Stimulated activated effector memory CD8-positive, alpha-beta T cell treated with anti-CD3 and anti-CD28 coated beads, Interleukin-12 subunit alpha, Interleukin-12 subunit beta, amount 100 ng/mL, for 72 hours (primary cell): ENCODE results near the gene CBLB.

Experiments
- ATAC-seq: fragments of 150-1000 bp; cut with Tn5 transposase; 2 replicates; pipeline ENCODE4 v1.10.0; 2021
- DNase-seq, 2 donors: peaks; one replicate each; pipeline ENCODE4 v3.0.0; 2021 to 2022; ENCODE audit warnings: low spot score in 2 of 2
- H3K27ac Mint-ChIP-seq: one replicate; pipeline ENCODE4 v1.8.0; 2022; ENCODE audit warnings: mild to moderate bottlenecking, mixed read lengths
- H3K36me3 Mint-ChIP-seq: one replicate; pipeline ENCODE4 v1.8.0; 2022; ENCODE audit warnings: mild to moderate bottlenecking, mixed read lengths
- H3K4me1 Mint-ChIP-seq: one replicate; pipeline ENCODE4 v1.8.0; 2022; ENCODE audit warnings: mixed read lengths
- H3K4me3 Mint-ChIP-seq: one replicate; pipeline ENCODE4 v1.8.0; 2022; ENCODE audit warnings: mild to moderate bottlenecking, mixed read lengths
- H3K9me3 Mint-ChIP-seq: one replicate; pipeline ENCODE4 v1.8.0; 2022; ENCODE audit warnings: mixed read lengths

Gene CBLB

DNA sequence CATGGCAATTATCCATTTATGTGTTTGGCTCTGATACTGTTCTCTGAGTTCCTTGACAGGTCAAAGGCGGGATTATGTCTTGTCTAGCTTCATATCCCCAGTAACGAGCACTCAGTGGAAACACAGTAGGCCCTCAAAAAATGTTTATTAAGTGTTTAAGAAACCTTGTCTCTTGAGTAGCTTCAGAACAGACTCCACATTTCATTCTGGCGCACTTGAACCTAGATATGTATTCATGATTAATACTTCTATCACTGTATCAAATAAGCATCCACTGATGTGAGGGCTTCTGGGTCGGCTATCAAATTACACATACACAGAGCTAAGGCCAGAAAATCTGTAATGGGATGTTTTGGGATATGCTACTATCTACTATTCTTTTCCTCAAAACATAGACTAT, 4.6 kb downstream of the CBLB start:
- H3K27ac Mint-ChIP-seq = peak overlapping the region; percentile 67

DNA sequence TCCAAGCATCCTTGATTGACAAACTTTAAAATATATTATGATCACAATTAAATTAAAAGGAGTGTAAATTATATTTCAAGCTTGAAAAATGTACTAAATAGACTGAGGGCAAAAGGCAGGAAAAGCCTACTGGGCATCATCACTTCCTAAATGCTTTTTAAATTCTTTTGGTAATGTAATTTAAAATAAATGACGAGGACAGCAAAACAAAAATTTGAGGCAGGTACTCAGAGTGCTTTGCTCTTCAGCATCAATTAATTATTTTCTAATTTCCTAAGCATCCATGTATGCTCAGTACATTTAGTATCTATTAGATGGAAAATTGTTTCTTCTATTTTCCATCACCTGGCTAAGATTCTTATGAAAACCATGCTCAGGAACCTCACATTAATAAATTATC, 5.2 kb downstream of the CBLB start:
- H3K9me3 Mint-ChIP-seq = no peaks in the 10 kb centered on the region
- H3K4me3 Mint-ChIP-seq = no peak overlapping the region
- peaks cover 22% of the 10 kb centered on the region for H3K36me3 Mint-ChIP-seq
- no peak for DNase-seq
- H3K4me1 Mint-ChIP-seq = peaks cover 20% of the 10 kb centered on the region
- H3K27ac Mint-ChIP-seq = peak overlapping the region; percentile 67
- ATAC-seq = no peak

More for the DNA sequence above, 4.6 kb downstream of the CBLB start:
- Mint-ChIP-seq H3K4me3 (no peak overlapping the region), H3K36me3 (peaks cover 16% of the 10 kb centered on the region), H3K9me3 (no peaks in the 10 kb centered on the region), H3K4me1 (peaks cover 17% of the 10 kb centered on the region)
- ATAC-seq (no peak), DNase-seq (no peak)

DNA sequence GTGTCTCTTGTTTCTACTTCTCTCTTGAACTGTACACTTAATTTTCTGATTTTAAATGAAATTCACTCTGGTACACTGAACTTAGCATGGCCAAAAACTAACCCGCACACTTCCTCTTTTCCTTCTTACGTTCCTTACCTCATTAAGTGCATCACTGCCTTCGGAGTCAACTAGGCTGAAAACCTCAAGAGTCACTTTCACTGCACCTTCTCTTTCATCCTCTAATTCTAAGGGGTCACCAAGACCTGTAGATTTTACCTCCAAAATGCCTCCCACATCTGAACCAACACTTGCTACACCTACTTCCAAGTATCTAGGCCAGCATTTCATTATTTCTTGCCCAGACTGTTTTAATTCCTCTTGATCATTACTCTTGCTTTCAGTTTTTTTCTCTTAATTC, 6.6 kb downstream of the CBLB start:
- H3K27ac Mint-ChIP-seq = no peak overlapping the region
- H3K4me3 Mint-ChIP-seq = no peak overlapping the region
- ATAC-seq (peak; percentile 26), DNase-seq (no peak)
- H3K4me1 Mint-ChIP-seq = peaks cover 30% of the 10 kb centered on the region
- no peaks in the 10 kb centered on the region for H3K9me3 Mint-ChIP-seq
- H3K36me3 Mint-ChIP-seq = peaks cover 36% of the 10 kb centered on the region

DNA sequence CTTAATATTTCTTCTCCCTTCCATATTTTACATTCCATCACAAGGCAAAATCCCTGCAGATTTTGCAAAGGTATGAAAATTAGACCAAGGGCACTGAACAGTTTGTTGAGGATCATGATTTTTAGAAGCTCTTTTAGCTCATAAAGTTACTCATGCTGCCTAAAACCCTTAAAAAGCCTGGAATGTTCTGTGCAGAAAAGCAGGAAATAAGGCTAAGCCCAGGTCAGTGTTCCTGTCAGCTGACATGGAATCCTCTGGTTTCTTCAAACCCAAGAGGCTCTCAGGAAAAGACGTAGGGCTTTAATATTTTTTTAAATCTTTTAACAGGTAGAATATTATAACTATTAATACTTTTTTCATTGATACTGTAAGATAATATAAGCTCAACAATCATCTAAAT, 8.2 kb downstream of the CBLB start:
- Mint-ChIP-seq H3K4me3 (no peak overlapping the region), H3K27ac (no peak overlapping the region), H3K9me3 (no peaks in the 10 kb centered on the region), H3K4me1 (peaks cover 30% of the 10 kb centered on the region), H3K36me3 (peaks cover 52% of the 10 kb centered on the region)
- DNase-seq = no peak
- no peak for ATAC-seq

DNA sequence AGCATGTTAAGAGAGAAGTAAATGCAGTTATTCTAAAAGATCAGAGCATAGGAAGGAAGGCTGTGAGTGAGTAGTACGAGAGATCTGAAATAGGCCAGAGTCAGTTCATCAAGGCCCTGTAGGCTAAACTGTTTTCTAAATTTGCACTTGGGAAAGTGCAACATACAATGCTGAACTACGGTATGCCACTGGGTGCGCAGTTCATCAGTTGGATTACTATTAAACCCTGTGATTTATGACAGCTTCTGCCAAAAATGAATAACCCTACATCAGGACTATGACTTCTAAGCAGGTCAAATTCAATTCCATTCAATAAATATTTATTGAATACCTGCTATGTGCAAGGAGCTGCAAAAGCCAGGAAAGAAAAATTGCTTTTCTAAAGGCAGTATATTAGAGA, 10.8 kb downstream of the CBLB start:
- Mint-ChIP-seq H3K4me1 (peaks cover 36% of the 10 kb centered on the region), H3K4me3 (no peak overlapping the region), H3K36me3 (peaks cover 78% of the 10 kb centered on the region), H3K9me3 (no peaks in the 10 kb centered on the region), H3K27ac (peak overlapping the region; percentile 36)
- ATAC-seq (no peak), DNase-seq (no peak)

DNA sequence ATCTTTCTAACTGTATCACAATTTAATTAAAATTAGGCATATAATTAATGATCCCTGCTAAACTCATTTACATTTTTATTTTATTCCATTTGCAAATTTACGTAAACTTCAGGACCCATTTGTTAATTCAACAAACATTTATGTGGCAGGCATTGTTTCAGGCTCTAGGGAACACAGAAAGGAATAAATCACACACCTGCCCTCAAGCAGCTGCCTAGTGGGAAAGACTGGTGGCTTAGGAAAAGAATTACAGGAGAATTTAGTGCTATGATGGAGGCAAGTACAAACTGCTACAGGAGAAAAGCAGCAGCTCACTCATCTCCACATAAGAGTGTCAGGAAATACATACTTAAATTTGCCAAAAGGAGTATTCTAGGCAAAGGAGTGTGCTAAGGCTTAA, 11.2 kb downstream of the CBLB start:
- Mint-ChIP-seq H3K9me3 (no peaks in the 10 kb centered on the region), H3K27ac (peak overlapping the region; percentile 36), H3K36me3 (peaks cover 82% of the 10 kb centered on the region), H3K4me3 (no peak overlapping the region), H3K4me1 (peaks cover 37% of the 10 kb centered on the region)
- DNase-seq (no peak), ATAC-seq (no peak)

DNA sequence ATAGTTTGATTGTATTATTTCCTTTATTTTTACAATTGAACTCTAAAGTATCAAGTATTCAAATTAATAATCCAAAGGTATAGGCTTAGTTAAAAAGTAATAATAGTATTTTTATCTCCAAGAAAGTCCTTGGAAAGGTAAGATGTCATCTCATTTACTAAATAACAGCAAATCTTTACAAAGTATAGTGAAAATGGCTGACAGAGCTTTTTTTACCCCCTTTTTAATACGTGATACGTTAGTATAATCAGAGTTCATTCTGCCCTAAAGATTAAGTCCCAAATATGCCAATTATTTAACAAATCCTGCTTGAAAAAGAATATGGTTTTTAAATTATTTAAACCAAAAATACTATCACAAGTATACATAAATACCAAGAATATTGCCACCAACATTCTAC, 12.2 kb downstream of the CBLB start:
- Mint-ChIP-seq H3K4me1 (peaks cover 37% of the 10 kb centered on the region), H3K27ac (no peak overlapping the region), H3K36me3 (peaks cover 92% of the 10 kb centered on the region), H3K9me3 (no peaks in the 10 kb centered on the region), H3K4me3 (no peak overlapping the region)
- DNase-seq (no peak), ATAC-seq (no peak)

DNA sequence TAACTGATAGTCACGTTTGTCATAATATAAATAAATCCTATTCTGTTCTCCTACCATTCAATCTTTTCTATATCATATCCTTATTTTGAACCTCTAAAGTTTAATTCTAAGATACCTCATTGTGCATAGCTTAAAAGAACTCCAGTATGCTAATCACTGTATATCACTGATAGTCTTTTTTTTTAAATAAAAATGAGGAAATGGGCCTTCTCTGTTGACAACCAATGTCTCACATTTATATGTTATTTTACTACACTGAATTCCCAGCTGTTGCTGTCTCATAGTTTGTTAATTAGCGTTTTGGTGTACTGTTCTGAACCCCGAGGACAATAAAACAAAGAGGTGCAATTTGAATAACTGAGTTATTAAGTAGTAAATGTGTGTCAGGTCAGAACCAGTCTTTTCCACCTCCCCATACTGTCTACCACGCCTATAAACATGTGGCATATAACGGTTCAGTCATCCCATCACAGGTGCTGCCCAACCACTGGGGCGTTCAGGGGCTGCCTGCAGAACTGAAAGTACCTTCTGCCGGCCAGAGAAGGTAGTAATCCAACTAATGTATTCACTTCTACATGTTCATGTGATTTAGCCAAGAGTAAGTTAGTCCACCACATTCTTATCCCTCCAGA, 14.9 kb downstream of the CBLB start:
- Mint-ChIP-seq H3K4me1 (peaks cover 48% of the 10 kb centered on the region), H3K36me3 (peaks cover 100% of the 10 kb centered on the region)
- ATAC-seq = peak; percentile 84

DNA sequence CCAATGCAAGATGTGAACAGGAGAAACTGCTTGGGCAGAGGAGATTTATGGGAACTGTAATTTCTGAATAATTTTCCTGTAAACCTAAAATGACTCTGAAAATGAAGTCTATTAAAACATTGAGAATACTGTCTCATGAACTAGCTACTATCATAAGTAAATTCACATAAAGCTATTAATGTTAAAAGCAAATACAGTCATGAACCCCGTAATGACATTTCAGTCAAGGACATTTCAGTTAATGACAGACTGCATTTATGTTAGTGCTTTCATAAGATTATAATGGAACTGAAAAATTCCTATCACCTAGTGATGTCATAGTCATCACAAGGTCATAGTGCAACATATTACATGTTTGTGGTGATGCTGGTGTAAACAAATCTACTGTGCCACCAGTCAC, 17.2 kb downstream of the CBLB start:
- H3K9me3 Mint-ChIP-seq = no peaks in the 10 kb centered on the region
- DNase-seq (no peak), ATAC-seq (no peak)
- peaks cover 62% of the 10 kb centered on the region for H3K4me1 Mint-ChIP-seq
- H3K36me3 Mint-ChIP-seq = peaks cover 100% of the 10 kb centered on the region
- H3K4me3 Mint-ChIP-seq = no peak overlapping the region
- H3K27ac Mint-ChIP-seq = peak overlapping the region; percentile 42

More for the DNA sequence above, 14.9 kb downstream of the CBLB start:
- Mint-ChIP-seq H3K4me3 (peak overlapping the region; percentile 25), H3K9me3 (no peaks in the 10 kb centered on the region), H3K27ac (no peak overlapping the region)
- DNase-seq = no peak

DNA sequence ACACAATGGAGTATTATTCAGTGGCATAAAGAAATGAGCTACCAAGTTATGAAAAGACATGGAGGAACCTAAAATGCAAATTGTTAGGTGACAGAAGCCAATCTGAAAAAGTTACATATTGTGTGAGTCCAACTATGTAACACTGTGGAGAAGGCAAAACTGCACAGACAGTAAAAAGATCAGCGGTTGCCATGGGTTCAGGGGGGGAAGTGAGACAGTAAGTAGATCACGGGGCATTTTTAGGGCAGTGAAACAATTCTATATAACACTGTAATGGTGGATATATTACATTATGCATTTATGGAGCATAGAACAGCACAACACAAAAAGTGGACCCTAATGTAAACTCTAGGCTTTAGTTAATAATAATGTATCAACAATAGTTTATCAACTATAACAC, 17.6 kb downstream of the CBLB start:
- H3K9me3 Mint-ChIP-seq = no peaks in the 10 kb centered on the region
- H3K4me1 Mint-ChIP-seq = peaks cover 65% of the 10 kb centered on the region
- DNase-seq (no peak), ATAC-seq (peak; percentile 49)
- H3K27ac Mint-ChIP-seq = peak overlapping the region; percentile 42
- H3K36me3 Mint-ChIP-seq = peaks cover 97% of the 10 kb centered on the region
- H3K4me3 Mint-ChIP-seq = peak overlapping the region; percentile 1

DNA sequence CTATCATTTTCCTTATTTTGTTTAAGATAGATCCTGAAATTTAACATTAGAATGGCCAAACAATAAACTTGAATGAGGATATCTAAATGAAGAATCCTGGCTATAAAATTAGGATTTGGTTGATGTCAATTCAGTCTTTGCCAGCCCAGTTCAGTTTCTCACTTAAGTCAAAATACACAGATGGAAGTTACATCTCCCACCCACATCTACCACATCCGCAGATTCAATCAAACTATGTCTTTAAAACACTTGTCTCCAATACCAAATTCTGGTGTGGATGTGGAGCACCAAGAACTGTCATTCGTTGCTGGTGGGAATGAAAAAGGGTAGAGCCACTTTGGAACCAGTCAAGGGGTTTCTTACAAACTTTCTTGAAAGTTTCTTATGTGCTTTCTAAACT, 18.2 kb downstream of the CBLB start:
- no peak for DNase-seq
- ATAC-seq = no peak
- Mint-ChIP-seq H3K4me1 (peaks cover 65% of the 10 kb centered on the region), H3K36me3 (peaks cover 96% of the 10 kb centered on the region), H3K4me3 (peak overlapping the region; percentile 1), H3K9me3 (no peaks in the 10 kb centered on the region), H3K27ac (peak overlapping the region; percentile 42)

DNA sequence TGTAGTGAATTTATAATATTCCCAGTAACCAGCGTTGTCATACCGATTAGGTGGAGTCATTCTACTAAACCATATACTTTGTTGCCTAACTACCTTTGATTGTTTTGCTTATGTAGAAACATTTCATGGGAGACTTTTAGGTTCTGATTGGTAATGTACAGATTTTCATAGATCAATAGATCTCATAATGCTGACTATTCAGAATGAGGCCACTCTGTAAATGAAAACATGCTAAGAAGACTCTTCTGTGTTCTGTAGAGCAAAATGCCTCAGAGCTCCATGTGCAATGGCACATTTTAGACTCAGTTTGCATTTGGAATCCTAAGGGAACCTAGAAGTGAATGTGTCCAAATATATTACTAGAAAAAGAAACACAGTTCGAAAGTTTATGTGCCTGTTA, 20.0 kb downstream of the CBLB start:
- Mint-ChIP-seq H3K4me1 (peaks cover 55% of the 10 kb centered on the region), H3K4me3 (peak overlapping the region; percentile 42), H3K36me3 (peaks cover 96% of the 10 kb centered on the region), H3K27ac (peak overlapping the region; percentile 89), H3K9me3 (no peaks in the 10 kb centered on the region)
- ATAC-seq (no peak), DNase-seq (no peak)

DNA sequence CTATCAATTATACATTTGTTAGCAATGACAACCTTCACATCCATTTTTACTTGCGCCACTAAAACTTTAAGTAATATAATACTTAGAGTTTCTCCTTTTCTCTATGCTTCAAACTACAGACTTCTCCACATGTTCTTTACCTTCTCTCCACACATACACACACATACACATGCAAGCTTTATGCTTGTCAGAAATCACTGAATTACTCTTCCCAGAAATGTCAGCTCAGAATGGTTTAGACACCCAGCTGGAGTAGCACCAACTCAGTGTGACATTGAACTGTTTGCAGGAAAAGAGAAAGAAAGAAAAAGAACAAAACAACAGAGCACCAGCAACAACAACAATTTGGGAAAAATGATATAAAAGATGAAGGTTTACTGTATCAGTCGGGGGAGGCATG, 20.9 kb downstream of the CBLB start:
- ATAC-seq (peak; percentile 51), DNase-seq (no peak)
- peaks cover 49% of the 10 kb centered on the region for H3K4me1 Mint-ChIP-seq
- H3K36me3 Mint-ChIP-seq = peaks cover 96% of the 10 kb centered on the region
- H3K9me3 Mint-ChIP-seq = no peaks in the 10 kb centered on the region
- H3K27ac Mint-ChIP-seq = peak overlapping the region; percentile 89
- peak overlapping the region; percentile 42 for H3K4me3 Mint-ChIP-seq

DNA sequence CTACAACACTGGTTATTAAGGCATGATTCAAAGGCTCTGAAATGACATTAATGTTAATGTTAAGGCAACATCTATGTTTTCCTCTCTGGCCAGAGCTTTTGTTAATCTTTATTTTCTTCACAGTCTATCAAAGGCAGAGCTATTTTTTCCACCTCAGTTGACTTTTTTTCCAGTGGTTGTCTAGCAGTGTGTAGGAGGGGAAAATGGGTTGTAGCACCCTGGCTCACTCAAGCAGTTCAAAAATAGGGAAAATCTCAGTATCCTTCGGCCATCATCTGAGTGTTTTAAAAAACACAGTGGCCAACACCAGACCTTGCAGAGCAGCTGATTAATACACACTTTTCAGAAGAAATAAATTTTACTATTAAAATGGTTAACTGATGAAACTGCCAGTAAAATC, 21.4 kb downstream of the CBLB start:
- DNase-seq = no peak
- H3K4me1 Mint-ChIP-seq = peaks cover 51% of the 10 kb centered on the region
- ATAC-seq = peak; percentile 55
- peak overlapping the region; percentile 42 for H3K4me3 Mint-ChIP-seq
- peaks cover 96% of the 10 kb centered on the region for H3K36me3 Mint-ChIP-seq
- H3K9me3 Mint-ChIP-seq = no peaks in the 10 kb centered on the region
- peak overlapping the region; percentile 89 for H3K27ac Mint-ChIP-seq

DNA sequence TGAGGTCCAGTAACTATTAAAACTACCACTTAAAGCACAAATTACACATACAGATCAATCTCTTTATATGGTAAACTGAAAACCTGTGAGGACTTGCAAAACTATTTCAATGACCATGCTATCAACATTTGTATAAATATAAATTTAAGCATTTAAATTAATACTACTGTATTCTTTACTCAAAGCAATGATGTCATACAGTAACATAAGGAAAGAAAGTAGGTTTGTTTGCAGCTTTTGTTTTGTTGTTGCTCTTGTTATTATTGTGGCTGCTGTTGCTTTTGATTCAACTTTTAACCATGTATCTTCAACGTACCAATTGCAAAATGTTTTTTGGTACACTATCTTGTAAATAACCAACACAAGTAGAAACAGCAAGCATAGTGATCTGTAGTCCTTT, 22.0 kb downstream of the CBLB start:
- DNase-seq (no peak), ATAC-seq (no peak)
- Mint-ChIP-seq H3K4me3 (peak overlapping the region; percentile 42), H3K36me3 (peaks cover 96% of the 10 kb centered on the region), H3K27ac (peak overlapping the region; percentile 89), H3K4me1 (peaks cover 57% of the 10 kb centered on the region), H3K9me3 (no peaks in the 10 kb centered on the region)

DNA sequence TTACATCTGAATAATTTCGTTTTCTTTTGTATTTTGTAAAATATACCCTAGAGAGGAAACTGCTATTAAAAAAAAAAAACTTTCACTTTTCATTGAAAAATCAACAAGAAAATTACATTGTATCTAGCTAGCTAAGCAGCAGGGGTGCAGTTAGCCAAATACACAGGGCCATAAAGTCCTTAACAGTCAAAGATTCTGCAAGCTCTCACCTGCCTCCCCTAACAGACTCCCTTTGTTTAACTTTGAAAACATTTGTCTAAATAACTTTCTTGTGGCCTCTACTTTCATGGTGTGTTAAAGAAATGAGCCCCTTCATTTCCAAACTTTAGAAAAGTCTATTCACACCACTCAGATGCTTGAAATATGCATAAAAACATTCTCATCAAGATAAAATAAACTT, 23.3 kb downstream of the CBLB start:
- Mint-ChIP-seq H3K36me3 (peaks cover 96% of the 10 kb centered on the region), H3K4me3 (no peak overlapping the region), H3K27ac (no peak overlapping the region), H3K4me1 (peaks cover 47% of the 10 kb centered on the region), H3K9me3 (no peaks in the 10 kb centered on the region)
- DNase-seq (no peak), ATAC-seq (no peak)

DNA sequence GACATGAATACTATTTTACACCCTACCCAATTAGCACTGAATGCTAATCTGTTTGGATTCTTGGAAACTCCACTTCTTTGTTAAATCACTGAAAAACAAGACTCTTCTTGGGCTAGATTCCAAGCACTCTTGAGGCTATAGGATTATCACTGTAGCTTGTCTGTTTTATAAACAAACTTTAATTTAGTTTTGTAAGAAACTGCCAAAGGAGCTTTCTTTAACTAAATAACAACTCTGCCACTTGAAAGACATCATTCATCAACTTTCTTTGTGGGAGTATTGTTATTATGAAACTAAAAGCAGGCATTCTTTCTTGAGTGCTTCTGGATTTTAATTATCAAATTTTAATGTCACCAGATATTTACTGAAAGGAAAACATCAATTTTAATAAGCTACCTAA, 24.1 kb downstream of the CBLB start:
- ATAC-seq = no peak
- peaks cover 96% of the 10 kb centered on the region for H3K36me3 Mint-ChIP-seq
- peak overlapping the region; percentile 13 for H3K27ac Mint-ChIP-seq
- H3K4me1 Mint-ChIP-seq = peaks cover 52% of the 10 kb centered on the region
- H3K4me3 Mint-ChIP-seq = no peak overlapping the region
- DNase-seq = no peak
- no peaks in the 10 kb centered on the region for H3K9me3 Mint-ChIP-seq
